Endometrium (tissue), 2 donors: ENCODE data around the gene SLC4A5.

Source experiments
- FAIRE-seq: peaks from 2 replicates; lab custom pipeline; 2012; peaks lifted over from hg19 to GRCh38; lab: Jason Lieb, UNC
- donor health status: control.
- donor health status: control.

SLC4A5 gene

GRCh38 chr2:74312913-74313312 is 30.3 kb downstream of the SLC4A5 start:
- no peak for FAIRE-seq

DNA sequence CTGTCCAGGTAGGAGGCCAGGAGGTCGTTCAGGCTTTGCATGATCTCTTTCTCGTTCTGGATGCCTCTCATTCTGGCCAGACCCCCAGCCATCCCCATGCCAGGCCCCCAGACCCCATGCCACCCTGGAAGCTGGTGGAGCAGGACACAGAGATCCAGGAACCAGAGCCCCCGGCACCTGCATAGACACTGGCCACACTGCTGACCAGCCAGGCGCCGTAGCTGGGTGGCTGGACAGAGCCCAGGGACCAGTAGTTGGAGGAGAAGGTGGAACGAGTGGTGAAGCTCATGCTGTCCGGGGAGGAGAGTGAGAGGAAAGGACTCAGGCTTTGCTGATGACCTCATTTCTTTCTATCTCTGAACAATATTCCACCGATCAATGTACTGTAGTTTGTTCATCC is 35.5 kb downstream of the SLC4A5 start:
- FAIRE-seq = no peak

GRCh38 chr2:74304332-74305148 is 38.7 kb downstream of the SLC4A5 start:
- no peak for FAIRE-seq

DNA sequence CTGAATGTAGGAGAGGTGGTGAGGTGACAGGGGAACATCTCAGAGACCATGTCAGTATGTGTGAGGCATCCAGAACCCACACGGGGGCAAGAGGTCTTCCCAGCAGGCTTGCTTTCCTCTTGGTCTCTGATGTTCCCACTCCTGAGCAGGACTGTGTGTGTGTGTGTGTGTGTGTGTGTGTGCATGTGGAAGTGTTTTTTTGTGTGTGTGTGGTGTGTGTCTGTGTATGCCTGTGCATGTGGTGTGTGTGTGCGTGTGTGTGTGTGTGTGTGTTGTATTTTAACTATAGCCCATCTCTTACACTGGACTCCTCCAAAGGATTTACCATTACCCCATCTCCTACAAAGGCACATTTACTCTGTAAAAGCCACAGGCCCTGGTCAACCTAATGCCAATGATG is 40.4 kb downstream of the SLC4A5 start:
- no peak for FAIRE-seq

GRCh38 chr2:74301262-74301661 is 42.0 kb downstream of the SLC4A5 start:
- FAIRE-seq = no peak

GRCh38 chr2:74300506-74300905 is 42.7 kb downstream of the SLC4A5 start:
- no peak for FAIRE-seq

DNA sequence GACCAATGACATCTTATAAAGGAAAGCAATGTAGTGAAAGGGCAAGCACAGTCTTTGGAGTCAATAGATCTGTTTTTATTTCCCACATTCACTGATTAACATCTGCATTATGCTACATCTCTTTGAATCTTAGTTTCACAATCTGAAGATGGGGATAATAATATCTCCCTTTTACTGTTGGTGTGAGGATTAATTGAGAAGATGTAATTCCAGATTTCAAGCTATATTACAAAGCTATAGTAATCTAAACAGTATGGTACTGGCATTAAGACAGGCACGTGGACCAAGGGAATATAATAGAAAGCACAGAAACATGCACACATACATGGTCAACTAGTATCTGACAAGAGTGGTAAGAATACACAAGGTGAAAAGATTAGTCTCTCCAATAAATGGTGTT is 45.3 kb downstream of the SLC4A5 start:
- no peak for FAIRE-seq

- FAIRE-seq = no peak
These were observed 45.8 kb downstream of the SLC4A5 start for GRCh38 chr2:74297391-74297790.

GRCh38 chr2:74293191-74293991 is 49.8 kb downstream of the SLC4A5 start:
- no peak for FAIRE-seq

- no peak for FAIRE-seq
These were observed 50.5 kb downstream of the SLC4A5 start for GRCh38 chr2:74292751-74293150.

- FAIRE-seq = no peak
These were observed 51.2 kb downstream of the SLC4A5 start for GRCh38 chr2:74291886-74292621.

GRCh38 chr2:74291218-74291544 is 52.0 kb downstream of the SLC4A5 start:
- FAIRE-seq = no peak

- FAIRE-seq = no peak
These were observed 52.6 kb downstream of the SLC4A5 start for GRCh38 chr2:74290466-74291217.

GRCh38 chr2:74290066-74290465 is 53.1 kb downstream of the SLC4A5 start:
- no peak for FAIRE-seq

GRCh38 chr2:74286725-74287124 is 56.5 kb downstream of the SLC4A5 start:
- no peak for FAIRE-seq

DNA sequence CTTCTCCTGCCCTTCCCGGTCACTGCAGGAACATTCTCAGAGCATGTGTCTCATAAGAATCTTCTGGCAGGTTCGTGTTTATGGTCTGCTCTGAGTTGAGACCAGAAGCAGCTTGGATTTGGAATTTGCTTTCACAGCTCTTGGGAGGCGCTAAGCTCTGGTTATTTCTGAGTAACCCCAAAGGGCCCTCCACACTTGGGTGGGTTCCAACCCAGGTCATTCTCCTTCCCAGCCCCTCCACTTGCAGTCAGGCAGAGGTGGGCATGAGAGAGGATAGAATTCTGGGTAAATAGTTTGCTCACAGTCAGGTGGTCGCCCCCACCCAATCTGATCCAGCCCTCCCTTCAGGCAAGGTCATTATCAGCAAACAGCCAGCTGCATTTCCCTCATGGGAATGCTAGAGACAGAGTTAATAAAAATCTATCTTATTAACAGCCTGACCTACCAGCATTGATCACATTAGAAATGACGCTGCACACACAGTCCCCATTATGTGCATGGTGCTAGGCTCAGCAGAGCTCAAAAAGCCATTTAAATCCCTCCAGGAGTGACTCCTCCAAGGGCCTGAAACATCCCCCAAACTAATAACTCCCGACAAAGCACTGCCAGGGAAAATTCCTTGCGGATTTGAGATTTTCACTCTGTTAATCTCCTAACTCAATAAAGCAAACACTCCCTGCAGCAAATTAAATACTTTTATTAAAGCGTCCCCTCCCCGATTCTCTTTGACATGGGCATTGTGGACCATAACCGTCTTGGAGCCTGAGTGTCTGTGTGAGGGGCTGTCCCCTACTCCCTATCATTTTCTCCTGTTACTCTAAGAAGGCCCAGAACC is 61.9 kb downstream of the SLC4A5 start:
- FAIRE-seq = no peak

GRCh38 chr2:74278694-74279093 is 64.5 kb downstream of the SLC4A5 start:
- FAIRE-seq = no peak

DNA sequence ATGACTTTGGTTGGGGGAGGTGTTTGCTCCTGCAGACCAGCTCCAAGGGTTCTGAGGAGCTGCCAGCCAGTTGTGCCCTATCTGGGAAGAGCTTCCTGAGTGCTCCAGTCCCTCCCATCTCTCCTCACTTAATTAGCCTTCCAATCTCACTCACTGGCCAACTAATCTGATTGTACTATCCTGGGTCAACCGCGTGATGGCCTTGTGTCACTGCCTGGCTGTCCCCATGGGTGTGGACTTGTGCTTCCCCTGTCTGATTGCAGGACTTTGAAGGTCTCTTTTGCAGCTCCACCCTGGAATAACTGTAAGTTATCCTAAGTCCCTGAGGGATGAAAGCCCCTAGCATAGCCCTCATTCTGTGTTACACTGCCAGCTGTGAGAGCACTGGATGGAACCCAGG is 65.0 kb downstream of the SLC4A5 start:
- FAIRE-seq = no peak

DNA sequence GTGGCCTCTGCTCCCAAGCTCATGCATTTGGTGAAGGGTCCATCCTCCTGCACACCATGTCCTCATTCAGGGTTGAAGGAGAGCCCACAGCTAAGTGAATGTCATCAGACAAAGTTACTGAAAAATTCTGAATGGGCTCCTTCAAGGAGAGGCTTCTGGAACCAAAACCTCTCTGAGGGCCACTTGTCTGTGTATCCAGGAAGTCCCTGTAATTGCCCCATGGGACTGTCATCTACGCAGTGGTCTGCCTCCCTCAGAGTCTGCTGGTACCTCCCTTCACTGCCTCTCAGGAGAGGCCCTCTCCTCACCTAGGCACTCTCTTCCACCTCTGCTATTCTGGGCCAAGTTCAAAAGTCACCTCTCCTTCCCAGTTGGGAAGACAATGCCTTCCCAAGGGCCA is 68.0 kb downstream of the SLC4A5 start:
- FAIRE-seq = no peak

- FAIRE-seq = no peak
These were observed 73.5 kb downstream of the SLC4A5 start for GRCh38 chr2:74269667-74270066.

- FAIRE-seq = no peak
These were observed 76.1 kb downstream of the SLC4A5 start for GRCh38 chr2:74267068-74267467.
